H1 (cell line): ENCODE data around the gene MYL6.

ENCODE experiments used
- CEBPB ChIP-seq: IDR thresholded peaks from 2 replicates; pipeline ENCODE4 v1.6.1; 2012; ENCODE audit warnings: low read depth, low read length
- JUN ChIP-seq: IDR thresholded peaks from 2 replicates; pipeline ENCODE4 v1.6.1; 2011; ENCODE audit warnings: low read depth, mild to moderate bottlenecking, improper control_type of control experiment, low read length
- MAFK ChIP-seq: IDR thresholded peaks from 2 replicates; pipeline ENCODE4 v1.6.1; 2012; ENCODE audit warnings: low read depth, mild to moderate bottlenecking, improper control_type of control experiment, low read length
- POLR2AphosphoS5 ChIP-seq: IDR thresholded peaks from 2 replicates; pipeline ENCODE4 v1.6.1; 2011; ENCODE audit warnings: low read depth, low read length
- TF ChIP-seq, protein P1 (sequence below), 3 experiments: IDR thresholded peaks; 1 replicate in 2 of 3; 2 replicates in 1 of 3; pipeline versions ENCODE4 v1.5.1 to v1.6.1; 2011; ENCODE audit warnings: low read length in 3 of 3, mild to moderate bottlenecking in 3 of 3, inconsistent platforms in 2 of 3, low read depth in 1 of 3, moderate library complexity in 1 of 3; ENCODE audit not compliant: insufficient read depth in 1 of 3; ENCODE audit errors: control extremely low read depth in 1 of 3

- TF ChIP-seq, protein P1, sequence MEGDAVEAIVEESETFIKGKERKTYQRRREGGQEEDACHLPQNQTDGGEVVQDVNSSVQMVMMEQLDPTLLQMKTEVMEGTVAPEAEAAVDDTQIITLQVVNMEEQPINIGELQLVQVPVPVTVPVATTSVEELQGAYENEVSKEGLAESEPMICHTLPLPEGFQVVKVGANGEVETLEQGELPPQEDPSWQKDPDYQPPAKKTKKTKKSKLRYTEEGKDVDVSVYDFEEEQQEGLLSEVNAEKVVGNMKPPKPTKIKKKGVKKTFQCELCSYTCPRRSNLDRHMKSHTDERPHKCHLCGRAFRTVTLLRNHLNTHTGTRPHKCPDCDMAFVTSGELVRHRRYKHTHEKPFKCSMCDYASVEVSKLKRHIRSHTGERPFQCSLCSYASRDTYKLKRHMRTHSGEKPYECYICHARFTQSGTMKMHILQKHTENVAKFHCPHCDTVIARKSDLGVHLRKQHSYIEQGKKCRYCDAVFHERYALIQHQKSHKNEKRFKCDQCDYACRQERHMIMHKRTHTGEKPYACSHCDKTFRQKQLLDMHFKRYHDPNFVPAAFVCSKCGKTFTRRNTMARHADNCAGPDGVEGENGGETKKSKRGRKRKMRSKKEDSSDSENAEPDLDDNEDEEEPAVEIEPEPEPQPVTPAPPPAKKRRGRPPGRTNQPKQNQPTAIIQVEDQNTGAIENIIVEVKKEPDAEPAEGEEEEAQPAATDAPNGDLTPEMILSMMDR (IDR thresholded peaks at IDR 0.05; ENCODE audit: control extremely low read depth in 1 of 3, insufficient read depth in 1 of 3, low read depth in 1 of 3, low read length in 3 of 3), result peak; percentile 28 to 53 (median 41)
- TF ChIP-seq POLR2AphosphoS5, result peak; percentile 100
- no peak for TF ChIP-seq CEBPB
- TF ChIP-seq JUN, result no peak
- no peak for TF ChIP-seq MAFK
Measured at GRCh38 chr12:56117778-56118687, 40.1 kb upstream of the MYL6 start, which contains the start of gene ZC3H10.
